ENCODE measurements around the gene SEC24B.

Gene SEC24B

GRCh38 chr4:109473824-109474223, 40.2 kb downstream of the SEC24B start:
- Histone ChIP-seq H3K9me3 (ENCODE audit: control insufficient read depth, low read length) (no peaks in the 10 kb centered on the region), H3K36me3 (ENCODE audit: control insufficient read depth, insufficient read depth, low read length) (no peaks in the 10 kb centered on the region), H3K79me2 (peaks cover 9% of the 10 kb centered on the region), H3K4me1 (no peaks in the 10 kb centered on the region), H3K4me2 (ENCODE audit: low read length) (no peak overlapping the region), H2AFZ (no peak overlapping the region), H3K27ac (no peak overlapping the region), H3K4me3 (ENCODE audit: low read depth, low read length) (no peak overlapping the region), H3K27me3 (ENCODE audit: control insufficient read depth, insufficient read depth, low read length) (no peaks in the 10 kb centered on the region), H3K9ac (no peak overlapping the region)
- TF ChIP-seq CTCF (IDR thresholded peaks at IDR 0.05): no peak

- no peak overlapping the region for H3K4me2 ChIP-seq (ENCODE audit: low read length)
- H3K27ac ChIP-seq: no peak overlapping the region
- H3K9ac ChIP-seq: no peak overlapping the region
- no peaks in the 10 kb centered on the region for H3K9me3 ChIP-seq (ENCODE audit: control insufficient read depth, low read length)
- no peak for TF ChIP-seq CTCF (IDR thresholded peaks at IDR 0.05)
- no peak overlapping the region for H2AFZ ChIP-seq
- H3K27me3 ChIP-seq (ENCODE audit: control insufficient read depth, insufficient read depth, low read length): no peaks in the 10 kb centered on the region
- H3K4me3 ChIP-seq (ENCODE audit: low read depth, low read length): no peak overlapping the region
- no peaks in the 10 kb centered on the region for H3K4me1 ChIP-seq
- no peaks in the 10 kb centered on the region for H3K36me3 ChIP-seq (ENCODE audit: control insufficient read depth, insufficient read depth, low read length)
- H3K79me2 ChIP-seq: peaks cover under 1% of the 10 kb centered on the region
Measured at GRCh38 chr4:109486007-109486406, 52.4 kb downstream of the SEC24B start.

- TF ChIP-seq CTCF (IDR thresholded peaks at IDR 0.05): no peak
- Histone ChIP-seq H3K27me3 (ENCODE audit: control insufficient read depth, insufficient read depth, low read length) (no peaks in the 10 kb centered on the region), H2AFZ (no peak overlapping the region), H3K27ac (no peak overlapping the region), H3K4me3 (ENCODE audit: low read depth, low read length) (no peak overlapping the region), H3K9me3 (ENCODE audit: control insufficient read depth, low read length) (no peaks in the 10 kb centered on the region), H3K79me2 (no peaks in the 10 kb centered on the region), H3K9ac (no peak overlapping the region), H3K4me1 (no peaks in the 10 kb centered on the region), H3K36me3 (ENCODE audit: control insufficient read depth, insufficient read depth, low read length) (no peaks in the 10 kb centered on the region), H3K4me2 (ENCODE audit: low read length) (no peak overlapping the region)
Measured at GRCh38 chr4:109494563-109494962, 60.9 kb downstream of the SEC24B start.

- Histone ChIP-seq H3K4me1 (no peaks in the 10 kb centered on the region), H3K27ac (no peak overlapping the region), H2AFZ (no peak overlapping the region), H3K9me3 (ENCODE audit: control insufficient read depth, low read length) (no peaks in the 10 kb centered on the region), H3K79me2 (no peaks in the 10 kb centered on the region), H3K9ac (no peak overlapping the region), H3K4me2 (ENCODE audit: low read length) (no peak overlapping the region), H3K27me3 (ENCODE audit: control insufficient read depth, insufficient read depth, low read length) (no peaks in the 10 kb centered on the region), H3K36me3 (ENCODE audit: control insufficient read depth, insufficient read depth, low read length) (no peaks in the 10 kb centered on the region), H3K4me3 (ENCODE audit: low read depth, low read length) (no peak overlapping the region)
- no peak for TF ChIP-seq CTCF (IDR thresholded peaks at IDR 0.05)
Measured at GRCh38 chr4:109495514-109495913, 61.9 kb downstream of the SEC24B start.

GRCh38 chr4:109496875-109497274, 63.3 kb downstream of the SEC24B start:
- Histone ChIP-seq H3K9me3 (ENCODE audit: control insufficient read depth, low read length) (no peaks in the 10 kb centered on the region), H3K4me2 (ENCODE audit: low read length) (no peak overlapping the region), H3K27me3 (ENCODE audit: control insufficient read depth, insufficient read depth, low read length) (no peaks in the 10 kb centered on the region), H3K36me3 (ENCODE audit: control insufficient read depth, insufficient read depth, low read length) (no peaks in the 10 kb centered on the region), H3K27ac (no peak overlapping the region), H3K4me1 (no peaks in the 10 kb centered on the region), H3K4me3 (ENCODE audit: low read depth, low read length) (no peak overlapping the region), H3K9ac (no peak overlapping the region), H2AFZ (no peak overlapping the region), H3K79me2 (no peaks in the 10 kb centered on the region)
- no peak for TF ChIP-seq CTCF (IDR thresholded peaks at IDR 0.05)
